HL-60/S4 treated with retinoic acid at 250 ng/mL for 4 days and 3 days (cell line): ENCODE results near the gene HEXB.

ENCODE experiments used
- in situ Hi-C: fragments of 300-500 bp; cut with MboI; formaldehyde crosslinking; loops from 2 replicates; pipeline ENCODE4 v1.7.0; 2022; ENCODE audit warnings: low sequenced_read_pairs

HEXB gene

GRCh38 chr5:74655716-74656115, 29.3 kb upstream of the HEXB start:
- in situ Hi-C loops = no loop called here

DNA sequence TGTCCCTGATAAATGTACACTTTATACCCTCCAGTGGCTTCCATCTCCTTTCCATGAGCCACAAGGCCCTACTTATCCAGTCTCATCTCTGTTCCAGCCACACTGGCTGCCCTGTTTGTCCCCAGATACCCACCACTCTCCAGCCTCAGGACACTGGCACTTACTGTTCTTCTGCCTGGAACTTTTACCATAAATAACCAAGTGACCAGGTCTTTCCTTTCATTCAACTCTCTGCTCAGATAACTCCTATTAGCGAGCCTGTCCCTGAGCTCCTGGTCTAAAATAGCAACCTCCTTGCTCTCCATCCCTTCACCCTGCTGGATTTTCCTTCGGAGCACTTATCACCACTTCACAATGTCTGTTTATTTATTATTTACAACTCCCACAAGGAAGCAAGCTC, 27.9 kb upstream of the HEXB start:
- in situ Hi-C loops = no loop called here

- in situ Hi-C loops = no loop called here
These were observed 25.9 kb upstream of the HEXB start for GRCh38 chr5:74659172-74659571.

GRCh38 chr5:74660140-74660539, 24.9 kb upstream of the HEXB start:
- in situ Hi-C loops = no loop called here

DNA sequence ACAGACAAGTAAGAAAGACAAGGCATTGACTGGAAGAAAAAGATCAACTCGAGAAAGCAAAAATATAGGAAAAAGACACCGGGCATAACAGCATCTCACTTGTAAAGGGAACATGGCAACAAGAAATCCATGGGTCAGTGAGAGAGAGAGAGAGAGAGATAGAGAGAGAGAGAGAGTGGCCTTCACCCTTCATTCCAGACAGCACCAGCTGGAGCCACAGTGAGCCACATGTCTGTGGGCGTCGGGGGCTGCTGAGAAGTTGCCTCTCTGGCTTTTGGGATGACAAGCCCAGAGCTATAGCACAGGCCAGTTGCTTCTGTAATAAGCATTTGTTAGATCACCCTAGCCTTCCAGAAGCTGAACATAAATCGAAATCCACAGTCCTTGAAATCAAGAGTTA, 24.2 kb upstream of the HEXB start:
- in situ Hi-C loops = no loop called here

- in situ Hi-C loops = no loop called here
These were observed 20.5 kb upstream of the HEXB start for GRCh38 chr5:74664551-74664950.

DNA sequence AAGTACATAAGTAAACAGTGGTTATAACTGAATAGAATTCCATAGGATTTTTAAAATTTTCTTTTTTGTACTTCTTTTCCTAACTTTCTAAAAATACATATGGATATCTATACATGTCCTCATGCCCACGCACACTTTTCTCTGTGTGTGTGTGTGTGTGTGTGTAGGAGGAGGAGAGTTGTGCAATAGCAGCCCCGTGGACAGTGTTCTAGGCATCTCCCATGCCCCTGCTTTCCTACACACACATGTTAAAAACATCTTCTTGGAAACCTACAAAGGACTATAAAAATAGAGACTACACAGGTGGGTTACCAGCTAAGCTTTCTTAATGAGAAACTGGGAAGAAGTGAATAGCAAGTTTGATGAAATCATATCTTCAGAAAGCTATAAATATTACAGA, 19.8 kb upstream of the HEXB start:
- in situ Hi-C loops = no loop called here

DNA sequence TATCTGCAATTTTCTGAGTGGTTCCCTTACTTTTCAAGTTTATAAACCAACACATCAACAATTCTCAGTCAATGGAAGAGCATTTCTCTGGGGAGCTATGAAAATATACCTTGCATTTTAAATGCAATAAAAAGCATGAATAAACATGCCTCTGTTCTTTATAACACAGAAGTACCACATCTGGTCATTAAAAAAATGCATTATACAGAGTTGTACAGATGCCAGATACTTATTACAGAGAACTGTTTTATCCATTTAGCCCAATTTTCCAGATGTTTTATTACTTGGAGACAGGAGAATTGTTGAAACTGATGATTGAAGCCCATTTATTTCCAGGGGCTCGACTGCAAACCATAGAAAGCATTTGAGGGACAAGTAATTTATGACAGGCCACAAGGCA, 19.2 kb upstream of the HEXB start:
- in situ Hi-C loops = no loop called here

DNA sequence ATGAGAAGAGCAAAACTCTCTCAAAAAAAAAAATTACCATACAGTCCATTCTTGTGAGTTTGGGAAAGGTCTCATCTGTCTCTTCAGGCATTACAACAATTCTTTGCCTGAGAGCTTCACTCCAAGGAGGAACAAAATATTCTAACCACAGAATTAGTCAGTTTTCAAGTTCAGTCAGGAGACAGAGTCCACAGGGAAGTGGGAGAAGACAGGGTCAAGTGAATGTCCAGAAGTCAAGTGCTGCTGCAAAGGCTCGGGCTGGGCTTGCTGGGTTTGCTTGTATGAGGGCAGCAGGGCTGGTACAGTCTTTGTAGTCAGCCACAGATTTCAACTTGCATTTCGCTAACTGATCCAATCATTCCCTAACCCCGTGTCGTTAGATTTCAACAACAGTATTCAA, 17.6 kb upstream of the HEXB start:
- in situ Hi-C loops = no loop called here

DNA sequence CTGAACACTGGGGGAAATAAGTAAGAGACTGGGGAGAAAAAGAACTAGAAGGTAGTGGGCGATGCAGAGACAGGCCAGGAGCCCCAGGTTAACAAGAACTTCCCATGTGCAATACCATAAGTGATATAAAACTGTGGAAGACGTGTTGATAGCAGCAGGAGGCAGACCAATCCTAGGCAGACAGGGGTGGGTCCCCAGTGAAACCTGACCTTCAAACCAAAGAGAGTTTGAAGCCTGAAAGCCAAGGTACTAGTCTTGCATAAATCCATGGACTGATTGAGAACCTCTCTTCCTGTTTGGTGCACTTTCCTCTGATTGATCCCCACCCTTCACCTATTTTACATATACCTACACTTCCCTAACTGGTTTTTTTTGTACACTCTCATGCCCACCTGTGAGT, 15.2 kb upstream of the HEXB start:
- in situ Hi-C loops = loop anchor here (10.0 kb wide), 1 partner anchor 245 kb away; no protein-coding TSS in a partner anchor

GRCh38 chr5:74670396-74671038, 14.5 kb upstream of the HEXB start:
- in situ Hi-C loops = loop anchor here (10.0 kb wide), 1 partner anchor 244 kb away; no protein-coding TSS in a partner anchor

DNA sequence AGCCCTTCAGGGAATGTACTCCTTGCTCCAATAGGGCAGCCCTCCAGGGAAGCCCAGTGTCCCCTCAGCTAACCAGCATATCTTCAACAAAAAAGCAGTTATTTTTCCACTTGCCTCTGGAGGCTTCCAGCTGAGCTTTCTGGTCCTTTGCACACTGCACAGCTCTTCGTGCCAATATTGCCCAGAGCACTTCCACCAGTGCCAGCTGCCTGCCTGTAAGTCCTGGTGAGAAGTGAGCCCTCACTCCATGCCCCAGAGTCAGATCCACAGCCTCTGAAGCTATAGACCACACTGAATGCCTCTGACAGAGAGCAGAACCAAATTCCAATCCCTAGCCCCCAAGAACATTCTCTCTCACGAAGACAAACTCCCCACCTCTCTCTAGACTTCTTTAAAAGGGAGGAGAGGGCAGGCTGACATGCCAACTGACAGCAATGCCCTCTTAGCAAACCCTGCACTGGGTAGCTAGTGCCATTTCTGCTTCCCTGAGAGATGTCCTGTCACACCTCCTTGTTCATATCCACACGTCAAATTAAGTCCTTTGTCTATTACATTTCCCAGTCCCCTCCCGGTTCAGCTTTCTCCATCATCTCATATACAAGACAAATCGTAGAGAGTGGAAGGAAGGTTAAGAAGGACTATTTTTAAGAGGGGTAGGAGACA, 12.7 kb upstream of the HEXB start:
- in situ Hi-C loops = loop anchor here (10.0 kb wide), 1 partner anchor 242 kb away; no protein-coding TSS in a partner anchor

GRCh38 chr5:74673011-74673790, 11.8 kb upstream of the HEXB start:
- in situ Hi-C loops = loop anchor here (10.0 kb wide), 1 partner anchor 242 kb away; no protein-coding TSS in a partner anchor

DNA sequence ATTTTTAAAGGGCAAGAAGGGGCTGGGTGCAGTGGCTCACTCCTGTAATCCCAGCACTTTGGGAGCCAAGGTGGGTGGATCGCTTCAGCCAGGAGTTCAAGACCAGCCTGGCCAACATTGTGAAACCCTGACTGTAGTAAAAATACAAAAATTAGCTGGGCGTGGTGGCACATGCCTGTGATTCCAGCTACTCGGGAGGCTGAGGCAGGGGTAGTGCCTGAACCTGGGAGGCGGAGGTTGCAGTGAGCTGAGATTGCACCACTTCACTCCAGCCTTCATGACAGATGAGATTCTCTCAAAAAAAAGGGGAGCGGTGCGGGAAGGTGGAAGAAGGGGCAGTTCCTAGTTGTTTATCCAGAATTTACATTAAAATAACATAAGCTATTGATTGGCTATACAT, 8.6 kb upstream of the HEXB start:
- in situ Hi-C loops = loop anchor here (10.0 kb wide), 1 partner anchor 238 kb away; no protein-coding TSS in a partner anchor

DNA sequence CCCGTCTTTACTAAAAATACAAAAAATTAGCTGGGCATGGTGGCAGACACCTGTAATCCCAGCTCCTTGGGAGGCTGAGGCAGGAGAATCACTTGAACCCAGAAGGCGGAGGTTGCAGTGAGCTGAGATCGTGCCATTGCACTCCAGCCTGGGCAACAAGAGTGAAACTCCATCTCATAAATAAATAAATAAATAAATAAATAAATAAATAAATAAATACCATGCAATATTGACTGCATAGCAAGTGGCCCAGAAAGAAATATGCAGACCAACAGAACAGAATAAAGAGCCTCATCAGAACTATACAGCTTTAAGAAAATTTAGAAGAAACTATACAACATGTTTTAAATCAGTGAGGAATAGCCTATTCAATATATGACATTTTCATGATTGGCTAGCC, 6.9 kb upstream of the HEXB start:
- in situ Hi-C loops = loop anchor here (10.0 kb wide), 1 partner anchor 237 kb away; no protein-coding TSS in a partner anchor

DNA sequence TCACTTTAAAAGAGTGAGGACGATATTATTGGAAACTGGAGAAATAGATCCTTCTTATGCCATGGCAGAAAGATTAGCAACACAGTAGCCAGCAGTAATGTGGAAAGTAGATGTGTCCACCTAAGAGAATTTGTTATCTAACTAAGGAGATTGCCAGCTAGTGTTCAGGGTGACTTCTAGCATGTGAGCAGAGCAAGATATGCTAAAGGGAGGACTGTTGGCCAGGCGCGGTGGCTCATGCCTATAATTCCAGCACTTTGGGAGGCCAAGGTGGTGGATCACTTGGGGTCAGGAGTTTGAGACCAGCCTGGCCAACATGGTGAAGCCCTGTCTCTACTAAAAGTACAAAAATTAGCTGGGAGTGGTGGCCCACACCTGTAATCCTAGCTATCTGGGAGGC, 5.7 kb upstream of the HEXB start:
- in situ Hi-C loops = loop anchor here (10.0 kb wide), 1 partner anchor 236 kb away; no protein-coding TSS in a partner anchor

- in situ Hi-C loops = loop anchor here (10.0 kb wide), 1 partner anchor 235 kb away; no protein-coding TSS in a partner anchor
These were observed 5.1 kb upstream of the HEXB start for GRCh38 chr5:74679966-74680365.

DNA sequence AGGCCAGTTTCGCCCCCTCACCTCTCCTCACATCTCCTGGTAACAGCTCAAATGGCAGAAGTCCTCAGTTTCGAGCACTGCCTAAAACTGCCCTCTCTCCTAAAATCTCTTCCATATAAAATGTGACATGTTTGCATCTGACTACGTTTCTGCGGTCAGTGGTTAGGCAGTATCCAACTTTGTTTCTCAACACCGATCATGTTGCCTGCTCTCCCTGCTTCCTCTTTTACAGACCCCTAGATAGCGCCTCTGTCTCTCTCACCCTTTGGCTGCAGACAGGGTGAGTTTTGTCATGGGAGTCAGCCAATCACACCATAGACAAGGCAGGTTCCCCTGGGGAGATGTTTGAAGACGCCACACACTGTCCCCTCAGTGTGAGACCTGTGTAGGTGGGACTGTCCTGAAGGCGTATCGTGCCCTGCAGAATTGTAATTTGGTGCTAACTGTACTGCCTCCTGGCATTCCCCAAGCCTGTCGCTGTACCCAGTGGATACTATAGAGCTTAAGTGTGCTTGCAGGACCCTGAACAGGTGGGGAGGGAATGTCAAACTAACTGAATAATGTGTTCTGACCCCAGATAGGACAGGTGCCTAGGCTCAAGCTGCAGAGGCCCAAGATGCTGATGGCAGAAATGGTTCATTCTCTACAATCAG, 1.1 kb downstream of the HEXB start:
- in situ Hi-C loops = no loop called here

GRCh38 chr5:74686962-74687751, 2.1 kb downstream of the HEXB start:
- in situ Hi-C loops = no loop called here

DNA sequence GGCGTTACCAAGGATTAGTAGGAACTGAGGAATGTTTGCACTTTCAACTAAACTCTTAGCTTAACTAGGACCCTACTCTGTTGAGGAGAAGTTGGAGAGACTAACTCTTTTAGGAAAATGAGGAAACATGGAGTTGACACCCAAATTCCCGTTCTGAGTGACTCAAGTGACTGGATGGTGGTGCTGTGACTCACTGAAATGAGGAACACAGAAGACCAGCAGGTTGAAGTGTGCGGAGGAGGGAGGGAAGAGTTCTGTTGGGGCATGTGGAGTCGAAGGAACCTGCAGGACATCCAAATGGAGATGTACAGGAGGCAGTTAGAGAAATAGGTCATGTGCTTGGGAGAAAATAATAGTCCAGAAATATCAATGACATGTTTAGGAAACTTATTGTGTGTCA, 8.2 kb downstream of the HEXB start:
- in situ Hi-C loops = no loop called here
